GM13976 (cell line): Measurements from ENCODE around the gene SYP.

Experiments
- DNase-seq: peaks from one replicate; pipeline ENCODE4 v3.0.0; 2012; ENCODE audit warnings: low spot score
- in situ Hi-C: fragments of 300-500 bp; cut with MboI; formaldehyde crosslinking; loops from one replicate; pipeline ENCODE4 v1.12.0; 2022; ENCODE audit warnings: low sequenced_read_pairs, mixed read lengths, inconsistent platforms; ENCODE audit not compliant: unreplicated experiment
- TF ChIP-seq, protein P1 (sequence below): IDR thresholded peaks from 2 replicates; pipeline ENCODE4 v1.5.1; 2012; ENCODE audit warnings: borderline replicate concordance, mild to moderate bottlenecking; ENCODE audit not compliant: insufficient read depth; ENCODE audit errors: extremely low read depth, missing control alignments, control extremely low read depth

Gene SYP

DNA sequence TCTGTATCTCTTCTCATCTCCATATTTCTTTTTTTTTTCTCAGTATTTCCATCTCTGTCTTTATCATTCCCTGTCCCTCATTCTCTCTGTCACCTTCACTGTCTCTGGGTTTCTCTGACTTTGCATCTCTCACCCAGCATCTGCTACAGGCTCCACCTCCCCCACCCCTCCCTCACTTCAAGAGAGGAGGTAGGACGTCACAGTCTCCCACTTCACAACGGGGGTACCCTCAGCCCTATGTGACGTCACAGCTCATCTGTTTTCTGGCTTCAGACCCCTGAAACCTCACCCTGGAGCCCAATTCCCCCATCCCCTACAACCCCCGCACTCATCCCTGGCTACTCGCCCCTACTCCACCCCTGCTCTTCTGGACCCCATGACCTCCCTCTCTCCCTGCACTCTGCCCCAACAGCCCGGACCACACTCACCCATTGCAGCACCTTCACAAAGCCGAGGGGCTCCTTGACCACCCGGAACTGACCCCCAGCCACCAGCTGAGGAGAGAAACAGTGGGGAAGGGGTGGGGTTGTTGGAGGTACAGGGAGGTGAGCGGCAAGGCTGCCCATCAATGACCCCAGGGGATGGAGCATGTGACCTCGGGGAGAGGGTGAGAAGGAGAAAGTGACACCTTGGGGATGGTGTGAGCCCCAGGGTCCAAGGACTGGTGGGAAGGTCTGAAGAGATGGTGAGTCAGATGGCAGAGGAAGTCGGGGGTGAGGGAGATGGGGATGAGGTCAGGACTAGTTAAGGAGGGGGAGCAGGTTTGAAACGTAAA, 1.3 kb downstream of the SYP start:
- in situ Hi-C loops: no loop called here
- DNase-seq: no peak
- TF ChIP-seq, protein P1, sequence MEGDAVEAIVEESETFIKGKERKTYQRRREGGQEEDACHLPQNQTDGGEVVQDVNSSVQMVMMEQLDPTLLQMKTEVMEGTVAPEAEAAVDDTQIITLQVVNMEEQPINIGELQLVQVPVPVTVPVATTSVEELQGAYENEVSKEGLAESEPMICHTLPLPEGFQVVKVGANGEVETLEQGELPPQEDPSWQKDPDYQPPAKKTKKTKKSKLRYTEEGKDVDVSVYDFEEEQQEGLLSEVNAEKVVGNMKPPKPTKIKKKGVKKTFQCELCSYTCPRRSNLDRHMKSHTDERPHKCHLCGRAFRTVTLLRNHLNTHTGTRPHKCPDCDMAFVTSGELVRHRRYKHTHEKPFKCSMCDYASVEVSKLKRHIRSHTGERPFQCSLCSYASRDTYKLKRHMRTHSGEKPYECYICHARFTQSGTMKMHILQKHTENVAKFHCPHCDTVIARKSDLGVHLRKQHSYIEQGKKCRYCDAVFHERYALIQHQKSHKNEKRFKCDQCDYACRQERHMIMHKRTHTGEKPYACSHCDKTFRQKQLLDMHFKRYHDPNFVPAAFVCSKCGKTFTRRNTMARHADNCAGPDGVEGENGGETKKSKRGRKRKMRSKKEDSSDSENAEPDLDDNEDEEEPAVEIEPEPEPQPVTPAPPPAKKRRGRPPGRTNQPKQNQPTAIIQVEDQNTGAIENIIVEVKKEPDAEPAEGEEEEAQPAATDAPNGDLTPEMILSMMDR: no peak

DNA sequence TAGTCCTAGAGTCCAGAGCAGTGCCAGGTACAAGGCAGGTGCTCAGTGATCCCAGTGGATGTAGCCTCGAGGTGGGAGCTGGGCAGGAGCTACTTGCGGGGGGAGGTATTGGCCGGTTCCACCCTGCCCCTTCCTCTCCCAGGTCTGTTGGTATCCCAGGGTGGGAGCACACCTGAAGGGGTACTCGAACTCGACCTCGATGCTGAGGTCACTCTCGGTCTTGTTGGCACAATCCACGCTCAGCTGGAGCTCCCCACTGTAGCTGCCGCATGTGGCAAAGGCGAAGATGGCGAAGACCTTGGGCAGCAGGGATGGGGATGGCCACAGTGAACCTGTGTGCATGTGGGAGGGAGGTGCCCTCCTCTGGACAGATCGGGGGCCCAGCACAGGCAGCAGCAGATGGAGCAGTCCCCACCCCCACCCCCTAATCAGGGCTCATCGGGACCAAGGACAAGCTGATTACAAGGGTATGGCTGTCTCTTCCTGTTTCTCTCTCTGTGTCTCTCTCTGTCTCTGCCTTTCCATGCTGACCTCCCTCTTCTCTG, 2.4 kb downstream of the SYP start:
- TF ChIP-seq, protein P1: no peak
- no peak for DNase-seq
- in situ Hi-C loops: no loop called here

DNA sequence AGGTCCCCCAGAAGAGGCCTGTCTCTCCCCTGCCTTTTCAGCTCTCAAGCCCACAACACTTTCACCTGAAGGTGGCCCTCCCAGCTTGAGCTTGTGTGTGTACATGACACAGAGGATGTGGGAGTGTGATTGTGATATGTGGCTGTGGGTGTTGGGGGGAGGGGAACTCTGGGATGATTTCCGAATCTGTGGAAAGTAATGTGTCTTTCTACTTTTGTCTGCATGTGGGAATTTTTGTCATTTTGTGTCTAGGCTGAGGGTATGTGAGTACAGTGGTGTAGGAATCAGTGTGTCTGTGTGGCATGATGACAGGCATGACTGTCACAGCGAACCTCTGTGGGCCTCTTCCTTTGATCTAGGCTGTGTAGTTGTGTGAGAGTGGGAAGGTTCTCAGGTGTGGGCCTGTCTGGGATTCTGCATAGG, 6.4 kb downstream of the SYP start:
- no peak for DNase-seq
- in situ Hi-C loops: no loop called here
- TF ChIP-seq, protein P1: no peak

DNA sequence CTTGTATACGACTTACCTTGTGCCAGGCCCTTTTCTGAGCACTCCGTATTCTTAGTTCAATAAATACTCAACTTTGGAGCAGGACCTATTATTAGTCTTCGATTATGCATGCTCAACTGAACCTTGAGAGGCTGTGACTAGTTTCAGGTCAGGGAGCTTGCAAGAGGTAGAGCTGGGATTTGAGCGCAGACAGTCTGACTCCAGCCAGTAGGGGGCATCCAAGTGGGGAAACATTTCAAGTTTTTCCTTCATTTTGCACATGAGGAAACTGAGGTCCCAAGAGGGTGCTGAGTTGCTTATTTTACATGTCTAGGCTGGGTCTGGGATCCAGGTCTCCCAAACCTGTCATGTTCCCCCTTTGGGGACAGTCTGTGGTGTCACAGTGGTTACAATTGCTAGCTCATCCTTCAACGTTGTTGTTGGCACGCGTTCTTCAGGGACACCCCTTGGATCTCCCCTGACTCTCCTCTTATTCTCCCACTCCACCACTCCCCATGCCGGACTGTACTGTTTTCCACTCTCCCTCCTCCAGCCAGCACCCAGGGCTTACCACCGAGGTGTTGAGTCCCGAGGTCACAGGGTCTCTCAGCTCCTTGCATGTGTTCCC, 7.2 kb downstream of the SYP start:
- TF ChIP-seq, protein P1: peak; percentile 55
- in situ Hi-C loops: no loop called here
- DNase-seq: no peak

DNA sequence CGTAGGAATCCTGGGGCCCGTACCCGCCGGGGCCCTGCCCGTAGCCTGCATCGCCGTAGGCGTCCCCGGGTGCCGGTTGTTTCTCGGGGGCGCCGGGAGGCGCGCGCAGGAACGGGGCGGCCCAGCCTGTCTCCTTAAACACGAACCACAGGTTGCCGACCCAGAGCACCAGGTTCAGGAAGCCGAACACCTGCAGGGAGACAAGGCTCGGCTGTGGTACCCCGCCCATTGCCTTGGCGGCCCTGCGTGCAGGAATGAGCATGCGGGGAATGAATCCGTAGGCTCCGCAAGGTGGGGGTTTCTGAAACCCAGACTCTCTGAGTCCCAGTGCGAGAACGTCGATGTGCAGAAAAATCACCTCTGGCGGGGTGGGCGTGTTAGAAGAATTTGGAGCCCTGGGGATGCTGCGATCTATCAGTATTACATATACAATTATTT, 8.4 kb downstream of the SYP start:
- in situ Hi-C loops: no loop called here

DNA sequence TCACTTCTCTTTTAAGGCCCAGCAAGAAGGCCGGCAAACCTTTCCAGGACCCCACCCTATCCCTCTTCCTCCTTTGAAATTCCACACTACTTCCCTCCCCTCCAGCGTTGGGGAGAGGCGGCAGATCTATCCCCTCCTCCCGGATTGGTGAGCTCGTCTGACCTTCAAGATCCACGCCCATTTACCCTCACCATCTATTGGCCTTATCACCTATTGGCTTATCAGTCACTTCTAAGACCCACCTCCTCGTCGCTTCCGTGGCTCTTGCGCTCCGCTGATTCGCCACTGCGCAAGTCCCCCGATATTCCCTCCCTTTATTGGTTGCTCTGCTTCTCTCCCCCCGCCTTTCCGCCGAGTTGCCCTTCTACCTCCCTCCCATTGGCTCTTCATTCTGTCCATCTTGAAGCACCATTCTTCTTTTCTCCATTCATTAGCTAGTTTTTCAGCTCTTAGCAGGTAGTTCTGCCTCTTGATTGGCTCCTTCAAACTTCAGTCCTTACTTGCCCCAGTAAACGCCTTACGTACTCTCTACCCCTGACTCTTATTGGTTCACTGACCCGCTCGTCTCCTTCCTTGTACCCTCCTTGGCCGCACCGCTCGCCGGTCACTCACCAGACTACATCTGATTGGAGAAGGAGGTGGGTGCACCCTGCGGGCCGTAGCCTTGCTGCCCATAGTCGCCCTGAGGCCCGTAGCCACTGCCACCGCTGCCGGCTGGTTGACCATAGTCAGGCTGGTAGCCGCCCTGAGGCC, 9.0 kb downstream of the SYP start:
- peak; percentile 87 for DNase-seq
- in situ Hi-C loops: no loop called here
- TF ChIP-seq, protein P1: no peak

More for the DNA sequence above, 8.4 kb downstream of the SYP start:
- DNase-seq: no peak
- TF ChIP-seq, protein P1: no peak
